Left forelimb (tissue), 1 donor: ENCODE data around the gene EPHA3.
A peak's percentile ranks its signal among the peaks of the same experiment; 100 is the strongest.

Experiments used
- DNase-seq: peaks from one replicate; pipeline ENCODE4 v3.0.0-alpha.2; 2018; ENCODE audit warnings: low spot score

EPHA3 gene

DNA sequence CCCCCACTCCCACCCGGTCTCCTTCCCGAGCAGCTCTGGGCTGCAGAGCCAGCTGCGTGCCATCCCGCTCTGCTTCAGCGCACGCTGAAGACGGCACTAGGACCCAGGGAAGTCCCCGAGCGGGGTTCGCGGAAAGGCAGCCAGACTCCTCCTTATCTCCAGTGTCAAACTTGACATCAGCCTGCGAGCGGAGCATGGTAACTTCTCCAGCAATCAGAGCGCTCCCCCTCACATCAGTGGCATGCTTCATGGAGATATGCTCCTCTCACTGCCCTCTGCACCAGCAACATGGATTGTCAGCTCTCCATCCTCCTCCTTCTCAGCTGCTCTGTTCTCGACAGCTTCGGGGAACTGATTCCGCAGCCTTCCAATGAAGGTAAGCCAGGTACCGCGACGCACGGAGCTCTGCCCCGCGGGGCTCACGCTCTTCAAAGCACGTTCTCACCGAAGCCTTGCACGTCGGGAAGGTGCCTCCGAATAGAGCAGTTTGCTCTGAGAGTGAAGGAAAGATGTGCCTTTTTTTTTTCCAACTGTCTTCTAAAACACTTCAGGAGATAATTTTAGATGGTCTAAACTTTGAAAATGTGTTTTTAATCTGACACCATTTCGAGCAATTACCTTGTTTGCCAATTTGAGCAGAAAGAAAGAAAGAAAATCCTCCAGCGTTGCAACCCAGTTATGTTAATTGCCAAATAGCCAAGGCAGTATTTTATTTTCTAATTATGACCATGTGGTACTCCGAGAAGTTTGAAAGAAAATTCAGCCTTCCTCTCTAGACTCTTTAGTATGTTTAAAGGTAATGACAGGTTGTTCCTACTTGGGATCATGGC, at the start of gene EPHA3:
TSS of gene EPHA3 (plus strand) at position 161 of the 830 bp plus-strand sequence. CDS start at position 289, 128 bp downstream.
- peak; percentile 87 for DNase-seq

DNA sequence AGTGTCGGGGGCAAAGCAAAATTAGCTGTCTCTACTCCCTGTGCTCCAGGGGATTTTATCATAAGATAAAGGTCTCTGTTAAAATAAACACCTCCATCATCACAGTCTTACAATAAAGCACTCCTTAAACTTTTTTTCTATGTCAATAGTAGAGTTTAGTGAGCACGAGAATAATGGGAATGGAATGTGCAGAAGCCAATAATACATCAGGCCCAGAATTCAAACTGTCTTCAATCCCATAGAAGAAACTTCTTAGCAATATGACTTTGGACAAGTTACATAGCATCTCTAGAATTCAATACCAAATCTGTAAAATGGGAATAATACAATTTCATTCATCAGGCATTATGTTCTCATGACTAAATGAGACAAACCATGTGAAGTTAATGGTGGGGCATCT, 49.0 kb upstream of the EPHA3 start:
- DNase-seq, result no peak

DNA sequence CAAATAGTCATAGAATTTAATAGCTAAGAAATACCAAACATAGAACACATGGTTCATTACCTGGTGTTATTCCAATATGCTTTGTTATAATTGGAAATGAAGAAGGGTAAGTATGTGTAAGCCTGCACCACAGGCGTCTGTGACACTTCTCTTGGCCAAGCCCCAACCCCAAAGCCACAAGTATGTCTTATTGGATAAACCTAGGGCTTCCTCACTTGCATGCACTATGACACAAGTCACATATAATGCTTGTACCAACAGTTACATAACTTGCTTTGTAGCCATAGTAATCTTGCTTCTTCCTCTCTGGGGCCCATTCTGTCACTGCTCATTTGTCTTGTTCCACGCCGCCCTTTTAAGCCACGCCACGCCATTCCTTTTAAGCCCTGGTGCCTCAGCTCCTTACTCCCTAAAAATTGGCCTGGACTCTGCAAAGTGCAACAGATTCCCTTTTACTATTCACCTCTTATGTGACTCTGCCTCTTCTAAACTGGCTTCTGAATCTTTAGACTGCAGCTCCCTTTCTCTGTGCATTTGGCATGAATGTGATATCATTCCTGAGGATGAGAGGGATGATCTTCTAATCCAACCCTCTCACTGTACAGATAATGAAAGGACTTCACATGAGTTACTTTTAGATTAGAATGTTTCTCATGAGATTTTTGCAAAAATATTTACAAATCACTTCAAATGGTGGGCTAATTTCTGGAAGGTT, 48.1 kb upstream of the EPHA3 start:
- no peak for DNase-seq

DNA sequence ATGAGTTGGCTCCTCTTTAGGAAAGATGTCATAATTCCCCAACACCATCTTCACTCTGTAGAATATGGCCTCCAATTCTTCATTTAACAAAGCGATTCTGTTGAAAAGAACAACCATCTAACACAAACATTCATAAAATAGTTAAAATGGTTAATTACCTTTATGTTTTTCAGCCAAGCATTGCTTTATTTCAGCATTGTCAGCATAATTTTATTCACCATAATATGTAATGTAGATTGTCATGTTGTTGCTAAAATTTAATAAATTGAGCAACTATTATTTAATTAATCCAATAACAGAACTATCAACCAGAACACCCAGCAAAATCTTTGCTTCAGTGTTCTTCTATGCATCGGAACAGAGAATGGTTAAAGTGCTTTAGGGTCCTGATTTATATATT, 46.2 kb upstream of the EPHA3 start:
- no peak for DNase-seq

DNA sequence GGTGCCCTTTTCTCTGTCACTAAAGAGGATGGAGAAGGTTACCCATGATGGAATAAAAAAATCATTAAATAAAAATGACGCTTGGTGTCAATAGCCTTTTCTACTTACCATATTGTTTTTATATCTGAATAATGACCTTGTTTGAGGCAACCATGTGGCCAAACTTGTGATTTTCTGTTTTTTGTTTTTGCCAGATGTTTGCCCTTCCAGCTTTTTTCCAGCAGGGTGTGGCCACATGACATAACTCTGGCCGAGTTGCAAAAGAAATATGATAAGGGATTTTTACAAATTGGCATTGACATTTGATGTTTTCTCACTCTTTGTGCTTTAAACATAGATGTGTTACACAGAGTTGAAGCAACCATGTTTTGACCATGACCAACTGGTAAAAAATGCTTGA, 39.7 kb upstream of the EPHA3 start:
- DNase-seq, result no peak

DNA sequence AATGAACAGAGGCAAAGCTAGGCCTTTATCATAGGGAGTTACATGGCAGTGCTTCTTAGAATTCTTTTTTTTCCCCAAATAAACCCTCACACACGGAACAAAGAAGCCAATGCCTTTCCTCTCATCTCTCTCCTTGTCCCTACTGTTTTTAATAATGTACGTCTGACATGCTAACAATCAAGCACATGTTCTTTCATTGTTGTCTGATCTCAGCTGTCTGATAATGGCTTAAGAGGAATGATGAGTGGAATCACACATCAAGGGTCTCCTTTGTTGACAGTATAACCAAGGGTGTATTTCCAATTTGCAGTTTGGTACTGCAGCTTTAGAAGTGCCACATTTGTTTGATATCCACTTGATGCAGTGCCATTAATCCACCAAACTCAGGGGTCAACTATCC, 34.8 kb upstream of the EPHA3 start:
- no peak for DNase-seq

DNA sequence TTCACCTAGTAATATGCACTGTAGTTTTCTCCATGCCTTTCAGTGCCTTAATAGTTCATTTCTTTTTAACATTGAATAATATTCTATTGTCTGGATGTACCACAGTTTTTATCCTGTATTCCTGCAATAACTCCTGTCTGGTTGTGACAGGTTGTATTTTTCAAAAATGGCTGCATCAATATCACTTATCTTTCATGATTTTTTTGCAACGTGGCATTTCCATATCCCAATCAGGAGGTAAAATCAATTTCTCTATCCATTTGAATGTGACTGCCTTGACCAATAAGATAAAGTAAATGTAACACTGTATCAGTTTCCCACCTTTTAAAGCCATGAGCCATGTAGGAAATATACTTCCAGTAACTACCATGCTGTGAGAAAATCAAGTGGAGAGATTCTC, 27.5 kb upstream of the EPHA3 start:
- no peak for DNase-seq

DNA sequence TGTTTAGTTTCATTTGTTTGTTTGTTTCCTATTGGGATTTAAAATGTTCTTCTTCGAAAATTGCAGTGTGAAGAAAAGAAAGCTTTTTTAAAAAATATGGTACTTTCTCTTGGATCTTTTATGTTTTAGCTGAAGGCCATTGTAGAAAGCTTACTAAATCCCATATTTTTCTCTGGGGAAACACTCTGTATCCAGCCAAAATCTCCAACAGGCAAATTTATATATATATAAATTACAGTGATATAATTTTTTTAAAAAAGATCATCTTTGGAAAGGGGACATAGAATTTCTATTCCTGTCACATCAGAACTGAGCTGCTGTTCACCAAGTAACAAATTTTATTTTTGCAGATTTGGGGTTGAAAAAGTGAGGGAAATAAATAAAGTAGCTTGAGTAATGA, 19.6 kb upstream of the EPHA3 start:
- DNase-seq, result no peak

DNA sequence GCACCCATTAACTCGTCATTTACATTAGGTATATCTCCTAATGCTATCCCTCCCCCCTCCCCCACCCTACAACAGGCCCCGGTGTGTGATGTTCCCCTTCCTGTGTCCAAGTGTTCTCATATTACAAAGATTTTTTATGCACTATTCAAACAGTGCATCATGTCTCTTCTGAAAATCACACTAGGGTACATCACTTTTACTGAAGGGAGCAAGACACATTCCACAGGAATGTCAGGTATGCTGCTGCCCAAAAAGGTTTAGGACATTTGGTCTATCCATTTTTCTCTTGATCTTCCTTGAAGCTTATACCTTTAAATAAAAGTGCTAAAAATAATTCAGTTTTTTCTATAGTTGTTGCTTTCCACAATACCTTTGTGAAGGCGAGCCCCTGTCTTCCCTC, 9.2 kb upstream of the EPHA3 start:
- DNase-seq, result no peak

DNA sequence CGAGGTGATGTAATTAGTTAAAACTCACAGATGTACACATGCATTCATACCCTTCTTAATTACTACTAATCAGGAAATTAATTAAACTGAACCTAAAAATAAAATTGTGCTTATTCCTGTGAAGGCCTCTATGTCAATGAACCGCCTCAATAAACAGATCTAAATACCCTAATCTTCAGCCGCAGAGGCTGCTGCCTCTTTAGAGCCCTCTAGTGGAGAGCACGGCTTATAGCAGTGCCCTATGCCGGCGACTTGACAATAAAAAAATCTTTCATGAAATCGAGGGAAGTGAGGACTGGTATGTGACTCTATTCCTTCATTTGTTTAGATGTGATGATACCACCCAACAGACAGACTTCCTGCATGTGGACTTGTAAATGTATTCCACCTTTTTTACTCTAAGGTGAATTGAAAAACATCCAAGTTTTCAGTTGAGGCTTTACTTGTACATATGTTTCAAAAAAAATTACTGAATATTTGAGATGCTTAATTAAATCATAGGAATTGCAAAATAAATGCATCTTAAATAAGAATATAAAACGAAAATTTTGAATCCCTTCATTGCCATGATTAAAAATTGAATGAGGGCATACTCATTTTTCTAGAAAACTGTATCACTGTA, 8.3 kb upstream of the EPHA3 start:
- no peak for DNase-seq

DNA sequence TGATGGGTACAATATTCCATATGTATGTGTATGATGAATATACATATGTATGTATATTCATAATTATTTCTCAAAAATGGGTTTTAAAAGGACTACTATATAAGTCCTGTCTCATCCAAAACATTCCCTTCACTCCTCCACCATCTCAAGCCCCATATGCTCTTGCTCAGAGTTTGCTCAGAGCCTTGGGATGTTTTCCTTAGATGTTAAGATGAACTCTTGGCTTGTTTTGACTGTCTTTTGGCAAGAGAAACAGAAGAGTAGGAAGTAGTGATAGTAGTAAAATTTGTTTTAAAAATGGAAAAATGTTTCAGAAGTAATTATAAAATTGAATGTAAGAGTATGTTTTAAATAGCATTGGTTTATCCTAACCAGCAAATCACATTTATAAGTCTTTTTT, 6.2 kb upstream of the EPHA3 start:
- DNase-seq, result no peak

DNA sequence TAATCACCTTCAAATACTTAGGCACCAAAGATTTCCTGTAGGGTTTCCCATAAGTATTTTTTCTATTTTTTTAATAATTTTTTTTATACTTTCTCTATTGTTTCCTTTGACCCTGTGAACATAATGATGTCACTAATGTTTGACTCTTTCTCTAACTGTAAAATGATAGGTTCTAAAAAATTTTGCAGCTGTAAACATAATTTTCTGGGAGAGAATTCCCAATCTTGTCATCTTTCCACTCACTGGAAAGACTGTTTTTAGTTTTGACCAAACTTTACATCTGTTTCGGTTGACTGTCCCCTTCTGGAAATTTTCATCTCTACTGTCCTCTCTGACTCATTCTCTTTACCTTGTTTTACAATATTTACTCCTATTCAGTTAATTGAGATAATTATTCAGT, 5.5 kb upstream of the EPHA3 start:
- no peak for DNase-seq

DNA sequence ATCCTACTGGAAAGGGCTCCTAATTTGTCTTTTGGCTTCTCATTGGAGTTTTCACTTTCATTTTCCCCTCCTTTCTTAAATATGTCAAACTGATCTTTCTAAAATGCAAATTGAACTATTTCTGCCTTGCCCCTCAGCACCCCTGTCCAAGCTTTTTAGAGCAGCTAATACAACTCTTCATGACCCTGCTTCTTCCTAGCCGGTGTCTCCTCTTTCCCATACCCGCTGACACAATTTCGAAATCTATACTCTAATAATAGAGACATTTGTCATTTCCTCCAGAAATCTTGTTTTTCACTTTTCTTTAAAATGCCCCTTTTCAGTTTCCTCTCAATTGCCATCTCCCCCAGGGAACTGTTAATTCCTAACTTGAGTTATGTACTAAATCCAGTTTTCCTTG, 2.9 kb upstream of the EPHA3 start:
- DNase-seq, result no peak

DNA sequence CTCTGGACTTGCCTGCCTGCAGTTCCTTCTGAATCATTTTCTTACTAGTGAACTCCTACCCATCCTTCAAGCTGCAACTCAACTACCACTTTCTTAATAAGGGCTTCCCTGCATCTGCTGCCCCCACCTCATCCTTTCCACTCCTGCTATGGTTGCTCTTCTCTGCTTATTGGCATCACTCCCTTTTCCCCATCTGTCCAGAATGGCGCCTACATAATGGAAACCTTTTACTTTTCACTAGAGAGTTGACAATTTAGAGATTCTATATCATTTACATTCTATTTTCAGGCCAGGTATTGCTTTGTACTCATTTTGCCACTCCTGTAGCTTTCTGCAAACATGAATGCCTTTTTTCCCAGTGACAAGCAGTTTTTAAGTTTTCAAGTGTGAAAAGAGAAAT, 1.9 kb upstream of the EPHA3 start:
- no peak for DNase-seq

DNA sequence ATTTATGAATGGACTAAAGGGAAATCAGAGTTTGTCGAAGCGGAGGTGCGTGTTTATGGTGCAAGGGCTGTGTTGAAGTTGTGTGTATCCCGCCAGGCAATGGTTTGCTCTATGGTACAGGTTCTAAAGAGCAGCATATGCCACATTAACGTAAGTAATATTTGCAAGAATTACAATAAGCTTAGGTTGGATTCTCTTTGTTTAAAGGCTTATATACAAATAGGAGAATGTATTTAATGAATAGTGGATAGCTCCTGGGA, 800 bp downstream of the EPHA3 start:
- no peak for DNase-seq

DNA sequence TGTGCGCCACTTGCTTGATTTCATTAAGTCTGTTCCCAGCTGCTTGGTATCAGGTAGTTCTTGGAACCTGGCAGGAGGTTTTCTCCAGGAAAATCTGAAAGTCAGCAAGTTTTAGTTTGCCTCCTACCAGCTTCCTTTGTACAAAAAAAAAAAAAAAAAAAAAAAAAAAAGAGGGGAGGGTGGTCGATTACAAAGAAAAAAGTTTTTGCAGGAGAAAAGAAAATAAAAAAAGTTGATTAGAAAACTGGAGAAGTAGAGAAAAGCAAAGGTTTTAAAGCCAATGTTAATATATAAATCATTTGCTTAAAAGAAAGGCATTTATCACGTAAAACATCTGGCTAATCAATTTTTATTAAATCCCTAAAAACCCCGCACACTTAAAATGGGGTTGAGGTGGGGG, 5.9 kb downstream of the EPHA3 start:
- no peak for DNase-seq

DNA sequence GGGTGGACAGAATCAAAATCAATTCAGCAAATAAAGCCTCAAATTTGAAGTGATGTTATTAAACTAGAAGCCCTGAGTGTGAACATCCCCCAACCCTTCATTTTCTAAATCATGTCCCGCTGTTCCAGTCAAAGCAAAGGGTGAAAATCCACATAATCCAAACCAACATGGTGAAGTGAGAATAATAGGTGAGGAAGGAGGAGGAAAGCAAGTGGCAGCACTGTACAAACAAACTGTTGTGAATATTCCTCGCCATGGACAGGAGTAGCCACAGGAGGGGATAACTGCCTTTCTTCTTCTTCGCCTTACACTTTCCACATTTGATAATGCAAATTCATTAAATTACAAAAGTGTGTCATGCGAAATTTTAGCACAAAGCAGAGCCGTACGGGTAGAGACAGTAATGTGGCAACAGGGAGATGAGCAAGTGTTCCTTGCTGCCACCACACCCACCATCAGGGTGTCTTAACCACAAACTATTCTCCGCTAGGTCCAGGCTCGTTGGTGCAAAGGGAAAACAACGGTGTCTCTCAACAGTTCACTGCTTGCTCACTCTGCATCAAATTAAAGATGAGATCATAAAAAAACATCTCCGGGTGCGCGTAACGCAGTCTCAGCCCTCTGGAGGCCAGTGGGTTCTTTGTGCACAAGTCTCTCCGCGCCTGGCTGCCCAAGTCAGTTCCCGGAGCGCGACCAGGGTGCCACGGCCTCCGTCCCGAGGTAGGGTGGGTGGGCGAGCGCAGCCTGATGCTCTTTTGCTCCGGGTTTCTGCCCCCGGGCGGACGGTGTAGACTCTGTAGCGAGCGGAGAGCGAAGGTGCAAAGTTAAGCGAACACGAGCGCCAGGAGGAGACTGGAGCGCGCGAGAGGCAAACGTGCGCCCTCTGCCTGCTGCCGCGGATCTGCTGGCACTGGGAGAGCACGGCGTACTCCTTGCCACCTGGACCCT, 6.7 kb downstream of the EPHA3 start:
- DNase-seq, result peak; percentile 87

DNA sequence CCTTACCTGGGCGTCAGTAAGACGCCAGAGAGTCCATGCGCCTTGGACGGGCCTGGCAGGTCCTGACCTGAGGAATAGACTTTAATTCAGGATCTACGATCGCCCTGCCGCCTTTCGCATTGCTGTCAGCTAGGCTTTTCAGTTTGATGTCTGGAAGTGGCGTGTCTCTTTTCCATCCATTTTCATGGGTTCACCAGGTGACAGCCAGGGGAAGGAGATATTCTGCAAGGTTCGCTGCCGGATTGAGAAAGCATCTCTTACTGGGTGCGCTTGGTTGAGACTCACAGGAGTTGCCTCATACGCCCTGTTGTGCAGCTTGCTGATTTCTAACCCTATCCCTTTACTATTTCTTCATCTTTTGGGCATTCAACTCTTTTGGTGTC, 7.4 kb downstream of the EPHA3 start:
- DNase-seq, result no peak

DNA sequence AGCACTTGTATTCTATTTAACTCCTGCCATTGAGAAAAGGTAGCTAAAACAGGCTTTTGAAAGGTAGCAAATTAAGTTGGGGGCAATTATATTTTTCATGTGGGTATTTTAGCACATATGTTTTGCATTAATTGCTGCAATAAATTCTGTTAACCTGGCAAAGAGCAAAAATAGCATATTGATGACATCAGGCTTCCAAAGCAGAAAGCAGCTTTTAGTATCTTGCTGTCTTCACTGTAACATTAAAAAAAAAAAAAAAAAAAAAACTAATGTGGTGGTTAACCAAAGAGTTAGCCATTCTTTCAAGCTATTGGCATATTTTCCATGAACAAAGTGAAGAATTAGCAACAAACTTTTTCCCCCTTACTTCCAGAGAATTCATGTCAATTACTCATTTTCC, 9.1 kb downstream of the EPHA3 start:
- DNase-seq, result no peak

DNA sequence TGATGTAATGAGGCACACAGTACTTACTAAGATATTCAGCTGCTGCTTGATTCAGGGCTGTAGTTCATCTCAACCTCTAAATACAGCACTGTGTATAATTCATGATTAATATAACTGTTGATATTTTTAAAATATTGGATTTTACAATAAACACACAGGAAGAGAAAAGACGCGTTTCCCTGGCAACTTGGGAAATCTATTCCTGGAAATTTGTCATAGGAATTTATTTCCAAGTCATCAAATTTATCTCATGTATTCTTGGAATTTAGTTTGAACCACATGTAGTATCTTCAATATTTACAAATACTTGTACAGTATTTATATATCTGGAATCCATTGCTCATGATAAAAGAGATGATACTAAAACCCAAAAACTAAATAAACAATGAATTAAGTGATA, 30.6 kb downstream of the EPHA3 start:
- DNase-seq, result no peak

DNA sequence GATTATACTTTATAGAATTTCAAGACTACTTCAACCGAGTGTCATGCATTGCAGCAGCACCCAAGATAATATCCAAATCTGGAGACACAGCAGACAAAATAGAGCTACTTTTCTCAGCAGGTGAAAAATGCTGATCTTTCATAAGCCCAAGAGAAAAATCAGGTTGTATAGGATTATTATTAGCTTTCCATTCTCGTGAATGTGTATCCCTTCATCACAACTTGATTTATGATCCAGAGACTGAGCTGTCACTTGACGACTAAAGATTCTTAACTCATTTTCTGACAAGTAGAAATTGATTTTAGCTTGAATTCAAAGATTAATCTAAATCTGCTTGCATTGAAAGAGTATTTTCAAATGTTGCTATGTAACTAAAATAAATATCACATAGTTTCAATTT, 32.4 kb downstream of the EPHA3 start:
- no peak for DNase-seq

DNA sequence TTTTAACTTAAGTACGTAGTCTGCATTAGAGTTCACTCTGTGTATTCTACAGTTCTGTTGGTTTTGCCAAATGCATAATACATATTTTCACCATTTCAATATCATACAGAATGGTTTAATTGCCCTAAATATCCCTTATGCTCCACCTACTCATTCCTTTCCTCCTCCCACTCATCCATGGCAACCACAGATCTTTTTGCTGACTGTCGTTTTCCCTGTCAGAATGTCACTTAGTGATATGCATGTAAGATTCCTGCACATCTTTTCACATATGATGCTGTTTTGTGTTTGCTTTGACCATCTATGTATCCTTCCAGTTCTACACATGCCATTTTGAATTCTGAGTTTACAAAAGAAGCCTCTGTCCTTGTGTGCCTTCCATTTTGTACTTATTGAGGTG, 36.7 kb downstream of the EPHA3 start:
- DNase-seq, result no peak
